Measurements from ENCODE around the gene RPUSD1.
A peak's percentile ranks its signal among the peaks of the same experiment; 100 is the strongest.

RPUSD1 gene

GRCh38 chr16:818592-818991, 30.4 kb upstream of the RPUSD1 start:
- DNase-seq (ENCODE audit: low spot score) = no peak

GRCh38 chr16:818132-818531, 30.0 kb upstream of the RPUSD1 start:
- DNase-seq (ENCODE audit: low spot score) = no peak

GRCh38 chr16:817001-817906, 29.1 kb upstream of the RPUSD1 start:
- DNase-seq (ENCODE audit: low spot score) = no peak

- no peak for DNase-seq (ENCODE audit: low spot score)
Measured at GRCh38 chr16:815861-816260, 27.7 kb upstream of the RPUSD1 start.

- DNase-seq (ENCODE audit: low spot score) = no peak
Measured at GRCh38 chr16:814974-815373, 26.8 kb upstream of the RPUSD1 start.

- DNase-seq (ENCODE audit: low spot score) = no peak
Measured at GRCh38 chr16:813916-814412, 25.8 kb upstream of the RPUSD1 start.

GRCh38 chr16:813204-813915, 25.2 kb upstream of the RPUSD1 start:
- DNase-seq (ENCODE audit: low spot score) = peak; percentile 29

GRCh38 chr16:808085-808386, 19.9 kb upstream of the RPUSD1 start:
- no peak for DNase-seq (ENCODE audit: low spot score)

GRCh38 chr16:807347-808084, 19.3 kb upstream of the RPUSD1 start:
- peak; percentile 82 for DNase-seq (ENCODE audit: low spot score)

- no peak for DNase-seq (ENCODE audit: low spot score)
Measured at GRCh38 chr16:805474-805873, 17.3 kb upstream of the RPUSD1 start.

GRCh38 chr16:804193-805048, 16.2 kb upstream of the RPUSD1 start:
- DNase-seq (ENCODE audit: low spot score) = no peak

GRCh38 chr16:803754-804080, 15.5 kb upstream of the RPUSD1 start:
- no peak for DNase-seq (ENCODE audit: low spot score)

GRCh38 chr16:802914-803753, 15.0 kb upstream of the RPUSD1 start:
- DNase-seq (ENCODE audit: low spot score) = no peak

- DNase-seq (ENCODE audit: low spot score) = no peak
Measured at GRCh38 chr16:802461-802860, 14.3 kb upstream of the RPUSD1 start.

GRCh38 chr16:801584-802363, 13.6 kb upstream of the RPUSD1 start:
- DNase-seq (ENCODE audit: low spot score) = no peak

GRCh38 chr16:800834-801511, 12.8 kb upstream of the RPUSD1 start:
- no peak for DNase-seq (ENCODE audit: low spot score)

- DNase-seq (ENCODE audit: low spot score) = no peak
Measured at GRCh38 chr16:799948-800833, 12.0 kb upstream of the RPUSD1 start, which contains the start of gene GNG13. Gene GNG13 (minus strand): TSS chr16:800734. CDS start chr16:799077, 1,657 bp downstream.

All from CD4-positive, alpha-beta T cell treated with Interleukin-2 at 100 ng/mL for 4 hours (primary cell).